GM18868 (cell line): ENCODE data around the gene PLPPR5.
A peak's percentile ranks its signal among the peaks of the same experiment; 100 is the strongest.
"Not testable (repeated sequence)": the region's sequence is repeated elsewhere in the genome, so short reads cannot be mapped to it uniquely, and the experiment has no call there.

Experiments used
- ATAC-seq: cut with Tn5 transposase; IDR thresholded peaks from one replicate; pipeline ENCODE4 v1.9.1; 2021; ENCODE audit warnings: mild to moderate bottlenecking, moderate library complexity; ENCODE audit not compliant: unreplicated experiment

PLPPR5 gene

GRCh38 chr1:98919652-98920051 is 85.0 kb downstream of the PLPPR5 start:
- no peak for ATAC-seq

GRCh38 chr1:98919211-98919610 is 85.5 kb downstream of the PLPPR5 start:
- ATAC-seq = no peak

- no peak for ATAC-seq
These were observed 90.1 kb downstream of the PLPPR5 start for GRCh38 chr1:98914547-98914946.

GRCh38 chr1:98910827-98911226 is 93.8 kb downstream of the PLPPR5 start:
- ATAC-seq = no peak

- ATAC-seq = no peak
These were observed 95.7 kb downstream of the PLPPR5 start for GRCh38 chr1:98908980-98909379.

GRCh38 chr1:98906809-98907208 is 97.9 kb downstream of the PLPPR5 start:
- no peak for ATAC-seq

- ATAC-seq = no peak
These were observed 98.3 kb downstream of the PLPPR5 start for GRCh38 chr1:98906361-98906760.

- ATAC-seq = no peak
These were observed 100.0 kb downstream of the PLPPR5 start for GRCh38 chr1:98904684-98905083.

GRCh38 chr1:98903726-98904125 is 100.9 kb downstream of the PLPPR5 start:
- no peak for ATAC-seq

GRCh38 chr1:98903261-98903660 is 101.4 kb downstream of the PLPPR5 start:
- no peak for ATAC-seq

- ATAC-seq = no peak
These were observed 105.7 kb downstream of the PLPPR5 start for GRCh38 chr1:98898940-98899339.

GRCh38 chr1:98897479-98897878 is 107.2 kb downstream of the PLPPR5 start:
- no peak for ATAC-seq

- ATAC-seq = no peak
These were observed 107.8 kb downstream of the PLPPR5 start for GRCh38 chr1:98896711-98897445.

GRCh38 chr1:98893371-98893770 is 111.3 kb downstream of the PLPPR5 start:
- no peak for ATAC-seq

GRCh38 chr1:98888869-98889268 is 115.8 kb downstream of the PLPPR5 start:
- no peak for ATAC-seq

- ATAC-seq = no peak
These were observed 117.2 kb downstream of the PLPPR5 start for GRCh38 chr1:98887507-98887906.

GRCh38 chr1:98884864-98885263 is 119.8 kb downstream of the PLPPR5 start:
- no peak for ATAC-seq

GRCh38 chr1:98881901-98882300 is 122.8 kb downstream of the PLPPR5 start:
- no peak for ATAC-seq

GRCh38 chr1:98881234-98881633 is 123.4 kb downstream of the PLPPR5 start:
- ATAC-seq = not testable (repeated sequence)

GRCh38 chr1:98874828-98875227 is 129.8 kb downstream of the PLPPR5 start:
- no peak for ATAC-seq

GRCh38 chr1:98870959-98871903 is 133.4 kb downstream of the PLPPR5 start:
- peak; percentile 98 for ATAC-seq

- ATAC-seq = no peak
These were observed 138.9 kb downstream of the PLPPR5 start for GRCh38 chr1:98865796-98866195.
